NB4 (cell line): Measurements from ENCODE around the gene CCDC186.

Source experiments
- POLR2A ChIP-seq: IDR thresholded peaks from 2 replicates; pipeline ENCODE4 v1.6.1; 2011; ENCODE audit warnings: mild to moderate bottlenecking; ENCODE audit not compliant: insufficient read length; ENCODE audit errors: extremely low read depth
- TF ChIP-seq, protein P1 (sequence below): IDR thresholded peaks from one replicate; pipeline ENCODE4 v1.5.1; 2012; ENCODE audit warnings: low read depth, low read length

DNA sequence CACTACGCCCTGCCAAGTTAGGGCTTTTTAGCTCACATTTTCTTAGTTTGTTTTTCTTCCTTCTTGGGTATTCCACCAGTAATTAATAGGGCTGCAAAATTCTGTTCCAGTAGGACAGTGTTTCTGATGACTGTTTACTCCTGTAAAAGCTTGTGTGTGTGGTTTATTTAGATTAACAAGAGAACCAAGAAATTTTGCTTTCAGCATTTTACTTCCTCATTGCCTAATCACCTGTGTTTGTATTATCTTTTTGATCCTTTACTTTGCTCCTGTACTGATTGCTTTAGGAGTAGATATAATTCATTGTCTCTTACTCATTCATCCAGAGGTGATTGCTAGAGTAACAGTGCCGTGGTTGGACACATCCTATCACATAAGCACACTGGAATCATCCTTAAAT lies 32.9 kb upstream of the CCDC186 start:
- TF ChIP-seq, protein P1, sequence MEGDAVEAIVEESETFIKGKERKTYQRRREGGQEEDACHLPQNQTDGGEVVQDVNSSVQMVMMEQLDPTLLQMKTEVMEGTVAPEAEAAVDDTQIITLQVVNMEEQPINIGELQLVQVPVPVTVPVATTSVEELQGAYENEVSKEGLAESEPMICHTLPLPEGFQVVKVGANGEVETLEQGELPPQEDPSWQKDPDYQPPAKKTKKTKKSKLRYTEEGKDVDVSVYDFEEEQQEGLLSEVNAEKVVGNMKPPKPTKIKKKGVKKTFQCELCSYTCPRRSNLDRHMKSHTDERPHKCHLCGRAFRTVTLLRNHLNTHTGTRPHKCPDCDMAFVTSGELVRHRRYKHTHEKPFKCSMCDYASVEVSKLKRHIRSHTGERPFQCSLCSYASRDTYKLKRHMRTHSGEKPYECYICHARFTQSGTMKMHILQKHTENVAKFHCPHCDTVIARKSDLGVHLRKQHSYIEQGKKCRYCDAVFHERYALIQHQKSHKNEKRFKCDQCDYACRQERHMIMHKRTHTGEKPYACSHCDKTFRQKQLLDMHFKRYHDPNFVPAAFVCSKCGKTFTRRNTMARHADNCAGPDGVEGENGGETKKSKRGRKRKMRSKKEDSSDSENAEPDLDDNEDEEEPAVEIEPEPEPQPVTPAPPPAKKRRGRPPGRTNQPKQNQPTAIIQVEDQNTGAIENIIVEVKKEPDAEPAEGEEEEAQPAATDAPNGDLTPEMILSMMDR = no peak
- TF ChIP-seq POLR2A = no peak
